ENCODE data around the gene OPRD1.
"Not testable (repeated sequence)": the region's sequence is repeated elsewhere in the genome, so short reads cannot be mapped to it uniquely, and the experiment has no call there.

OPRD1 gene

GRCh38 chr1:28833381-28833780 is 21.4 kb downstream of the OPRD1 start:
- no peak overlapping the region for H3K27ac ChIP-seq
- ChIA-PET CTCF (interaction anchor here (0.6 to 1.1 kb wide), 2 partner anchors 12 to 17 kb away, joined by 3 read pairs; no protein-coding TSS in a partner anchor), POLR2A (ENCODE audit: low non-redundant PET) (no interaction called here)
- TF ChIP-seq CTCF (conservative IDR thresholded peaks at IDR 0.05; ENCODE audit: low read depth) = no peak
- no peak for DNase-seq (ENCODE audit: low spot score)

GRCh38 chr1:28835237-28835650 is 23.3 kb downstream of the OPRD1 start:
- no peak overlapping the region for H3K27ac ChIP-seq
- ChIA-PET CTCF (interaction anchor here (0.6 kb wide), 2 partner anchors 32 to 41 kb away, joined by 3 to 7 read pairs; no protein-coding TSS in a partner anchor), POLR2A (ENCODE audit: low non-redundant PET) (no interaction called here)
- TF ChIP-seq CTCF (conservative IDR thresholded peaks at IDR 0.05; ENCODE audit: low read depth) = no peak
- DNase-seq (ENCODE audit: low spot score) = no peak

- TF ChIP-seq CTCF (conservative IDR thresholded peaks at IDR 0.05; ENCODE audit: low read depth) = no peak
- CTCF ChIA-PET = no interaction called here
- POLR2A ChIA-PET (ENCODE audit: low non-redundant PET) = interaction anchor here (0.5 to 0.6 kb wide), 2 partner anchors 13 to 14 kb away, joined by 5 to 6 read pairs; no protein-coding TSS in a partner anchor
- no peak overlapping the region for H3K27ac ChIP-seq
- no peak for DNase-seq (ENCODE audit: low spot score)
Measured at GRCh38 chr1:28836421-28836956, 24.5 kb downstream of the OPRD1 start.

DNA sequence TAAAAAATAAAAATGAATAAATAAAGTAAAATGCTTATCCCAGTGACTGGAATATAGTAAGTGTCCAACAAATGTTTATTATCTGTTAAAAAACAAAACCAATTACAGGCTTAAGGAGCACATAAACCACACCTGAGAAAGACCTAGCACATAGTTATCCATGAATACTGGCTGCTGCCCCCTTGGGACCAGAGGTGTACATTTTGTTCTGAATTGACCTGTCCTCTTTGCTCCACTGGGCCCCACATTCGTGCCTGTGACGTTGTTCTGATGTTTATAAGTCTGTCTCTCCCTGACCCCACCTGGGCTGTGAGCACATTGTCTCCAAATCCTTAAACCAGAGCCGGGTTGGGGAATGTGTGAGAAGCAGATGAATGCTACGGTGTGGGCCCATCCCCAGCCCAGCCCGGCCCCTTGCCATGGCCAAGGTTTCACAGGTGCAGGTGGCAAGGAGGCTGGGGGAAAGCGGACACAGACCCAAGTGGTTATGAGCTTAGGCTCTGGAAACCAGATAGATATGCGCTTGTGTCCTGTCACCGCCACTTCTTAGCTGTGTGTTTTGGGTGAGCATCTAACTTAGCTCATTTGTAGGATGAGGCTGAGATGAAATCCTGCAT is 29.1 kb downstream of the OPRD1 start:
- CTCF ChIA-PET = interaction anchor here (0.6 kb wide), 1 partner anchor 11 kb away, joined by 4 read pairs; no protein-coding TSS in a partner anchor

GRCh38 chr1:28845786-28846543 is 34.0 kb downstream of the OPRD1 start:
- POLR2A ChIA-PET (ENCODE audit: low non-redundant PET) = no interaction called here
- no peak for DNase-seq (ENCODE audit: low spot score)
- no peak for TF ChIP-seq CTCF (conservative IDR thresholded peaks at IDR 0.05; ENCODE audit: low read depth)
- CTCF ChIA-PET = interaction anchor here (0.5 to 0.7 kb wide), 3 partner anchors 12 to 155 kb away, joined by 3 to 6 read pairs (median 3); no protein-coding TSS in a partner anchor
- no peak overlapping the region for H3K27ac ChIP-seq

More for the DNA sequence above, 29.1 kb downstream of the OPRD1 start:
- no peak for TF ChIP-seq CTCF (conservative IDR thresholded peaks at IDR 0.05; ENCODE audit: low read depth)
- POLR2A ChIA-PET (ENCODE audit: low non-redundant PET) = no interaction called here
- H3K27ac ChIP-seq = no peak overlapping the region
- no peak for DNase-seq (ENCODE audit: low spot score)

- CTCF ChIA-PET; H3K27ac ChIP-seq; DNase-seq (ENCODE audit: low spot score); POLR2A ChIA-PET (ENCODE audit: low non-redundant PET): not testable (repeated sequence)
Measured at GRCh38 chr1:28847207-28847606, 35.2 kb downstream of the OPRD1 start.

All from RWPE1 (cell line).